Measurements from ENCODE around the gene TTC28. TPM values are rescaled to one million over a fixed set of nuclear protein-coding genes. Genes with fewer than 3 reads are reported as not detected.

The TTC28 gene
- total RNA-seq, 4 donors from 2014 or later, result 35.6 to 42.6 (median 36.9) TPM

- whole genome bisulfite sequencing, result 86% methylated on average over 2 of the region's 2 CpGs
- no peaks in the 10 kb centered on the region for H3K36me3 ChIP-seq
- H3K4me3 ChIP-seq, result no peak overlapping the region
- DNase-seq (ENCODE audit: extremely low spot score), result no peak
- H3K27ac ChIP-seq (replicated peaks in 1 of 4), result no peak overlapping the region
- TF ChIP-seq POLR2AphosphoS5 (IDR thresholded peaks at IDR 0.05), result no peak
- no peak for TF ChIP-seq CTCF (IDR thresholded peaks at IDR 0.05)
- TF ChIP-seq POLR2A (IDR thresholded peaks at IDR 0.05; ENCODE audit: low read depth), result no peak
- TF ChIP-seq EP300 (IDR thresholded peaks at IDR 0.05), result no peak
- no peaks in the 10 kb centered on the region for H3K9me3 ChIP-seq
- H3K4me1 ChIP-seq, result peaks cover 0 to 10% (median 5%) of the 10 kb centered on the region in 4 donors
- no peaks in the 10 kb centered on the region for H3K27me3 ChIP-seq
- intact Hi-C loops (cut with DNase I), result no loop called here
These were observed 396.5 kb downstream of the TTC28 start for GRCh38 chr22:28283068-28283654.

- Histone ChIP-seq H3K4me3 (no peak overlapping the region), H3K4me1 (peaks cover 0 to 10% (median 5%) of the 10 kb centered on the region in 4 donors), H3K27me3 (no peaks in the 10 kb centered on the region), H3K36me3 (no peaks in the 10 kb centered on the region), H3K9me3 (no peaks in the 10 kb centered on the region), H3K27ac (replicated peaks in 1 of 4) (no peak overlapping the region)
- TF ChIP-seq CTCF (IDR thresholded peaks at IDR 0.05) (no peak), POLR2A (IDR thresholded peaks at IDR 0.05; ENCODE audit: low read depth) (no peak), POLR2AphosphoS5 (IDR thresholded peaks at IDR 0.05) (no peak), EP300 (IDR thresholded peaks at IDR 0.05) (no peak)
- intact Hi-C loops (cut with DNase I), result no loop called here
- DNase-seq (ENCODE audit: extremely low spot score), result no peak
- WGBS, result 69% methylated on average over 3 of the region's 3 CpGs
These were observed 397.1 kb downstream of the TTC28 start for GRCh38 chr22:28282405-28283067.

- H3K36me3 ChIP-seq, result no peaks in the 10 kb centered on the region
- H3K4me3 ChIP-seq, result no peak overlapping the region
- TF ChIP-seq POLR2A (IDR thresholded peaks at IDR 0.05; ENCODE audit: low read depth) (no peak), POLR2AphosphoS5 (IDR thresholded peaks at IDR 0.05) (no peak), CTCF (IDR thresholded peaks at IDR 0.05) (no peak), EP300 (IDR thresholded peaks at IDR 0.05) (no peak)
- peaks cover 0 to 10% (median 5%) of the 10 kb centered on the region in 4 donors for H3K4me1 ChIP-seq
- no peak for DNase-seq (ENCODE audit: extremely low spot score)
- no peaks in the 10 kb centered on the region for H3K9me3 ChIP-seq
- no peaks in the 10 kb centered on the region for H3K27me3 ChIP-seq
- 90% methylated on average over 2 of the region's 2 CpGs for WGBS
- H3K27ac ChIP-seq (replicated peaks in 1 of 4), result no peak overlapping the region
- intact Hi-C loops (cut with DNase I), result no loop called here
These were observed 399.8 kb downstream of the TTC28 start for GRCh38 chr22:28279888-28280287.

- no peak for TF ChIP-seq POLR2A (IDR thresholded peaks at IDR 0.05; ENCODE audit: low read depth)
- no peak for TF ChIP-seq POLR2AphosphoS5 (IDR thresholded peaks at IDR 0.05)
- TF ChIP-seq CTCF (IDR thresholded peaks at IDR 0.05), result no peak
- no peak for TF ChIP-seq EP300 (IDR thresholded peaks at IDR 0.05)
- 74% methylated on average over 2 of the region's 2 CpGs for WGBS
These were observed 410.4 kb downstream of the TTC28 start for GRCh38 chr22:28269277-28269676.

More at GRCh38 chr22:28269277-28269676, 410.4 kb downstream of the TTC28 start:
- H3K27ac ChIP-seq (replicated peaks in 1 of 4), result no peak overlapping the region
- no peak overlapping the region for H3K4me3 ChIP-seq
- H3K4me1 ChIP-seq, result peaks cover 12 to 16% (median 13%) of the 10 kb centered on the region in 4 donors
- H3K36me3 ChIP-seq, result no peaks in the 10 kb centered on the region
- H3K27me3 ChIP-seq, result no peaks in the 10 kb centered on the region
- H3K9me3 ChIP-seq, result no peaks in the 10 kb centered on the region
- DNase-seq (ENCODE audit: extremely low spot score), result no peak
- intact Hi-C loops (cut with DNase I), result no loop called here

Data from esophagus muscularis mucosa (tissue), 4 donors.